Raji (cell line): ENCODE data around the gene PHRF1.

Experiments
- POLR2A ChIP-seq: IDR thresholded peaks from 2 replicates; pipeline ENCODE4 v1.6.1; 2011; ENCODE audit warnings: low read depth, low read length, control low read depth; ENCODE audit not compliant: insufficient read depth

Gene PHRF1

GRCh38 chr11:653837-654236, 77.6 kb downstream of the PHRF1 start:
- no peak for TF ChIP-seq POLR2A

DNA sequence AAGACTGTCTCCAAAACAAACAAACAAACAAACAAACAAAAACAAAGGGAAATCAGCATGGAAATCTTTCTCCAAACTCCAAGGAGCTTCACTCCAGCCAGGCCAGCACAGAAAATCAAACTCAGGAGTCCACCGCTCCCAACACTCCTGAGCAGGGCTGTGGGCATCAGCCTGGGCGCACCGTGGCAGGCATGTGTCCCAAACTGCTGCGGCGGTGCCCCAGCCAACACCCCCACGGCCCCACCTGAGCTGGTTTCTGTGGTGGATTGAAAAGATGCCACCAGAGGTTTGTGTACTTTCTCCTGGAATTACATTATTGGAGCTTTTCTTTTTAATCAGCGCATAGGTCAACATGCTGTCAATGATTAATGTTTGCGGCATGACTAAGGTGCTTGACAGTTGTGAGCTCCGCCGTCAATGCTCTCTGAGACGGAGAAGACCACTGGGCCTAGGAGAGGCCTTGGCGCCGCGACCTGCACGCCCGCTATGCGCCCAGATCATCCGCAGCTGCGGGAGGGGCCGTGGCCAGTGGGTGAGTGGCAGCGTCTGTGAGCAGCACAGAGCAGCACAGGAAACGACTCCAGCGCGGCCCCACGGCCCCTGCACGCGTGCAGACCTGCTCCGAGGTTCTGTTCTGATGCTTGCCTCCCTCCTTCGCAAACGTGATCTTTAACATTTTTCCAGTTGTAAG, 78.9 kb downstream of the PHRF1 start:
- no peak for TF ChIP-seq POLR2A

GRCh38 chr11:656426-656825, 80.2 kb downstream of the PHRF1 start:
- TF ChIP-seq POLR2A: no peak

DNA sequence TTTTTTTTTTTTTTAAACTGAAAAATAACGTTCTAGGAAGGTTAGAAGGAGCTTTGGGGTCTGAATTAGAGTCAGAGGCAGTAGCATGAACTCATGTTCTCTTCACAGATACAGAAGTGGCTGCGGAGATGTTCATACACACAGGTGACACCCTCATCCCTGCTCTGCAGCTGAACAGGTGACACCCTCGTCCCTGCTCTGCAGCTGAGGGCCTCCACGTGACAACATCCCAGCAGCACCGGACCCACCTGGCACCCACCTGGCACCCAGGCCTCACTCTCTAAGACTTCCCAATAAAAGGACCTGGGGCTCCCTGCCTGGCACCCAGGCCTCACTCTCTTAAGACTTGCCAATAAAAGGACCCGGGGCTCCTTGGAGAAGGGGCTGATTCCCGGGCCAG, 80.6 kb downstream of the PHRF1 start:
- TF ChIP-seq POLR2A: no peak

GRCh38 chr11:657691-658126, 81.4 kb downstream of the PHRF1 start:
- TF ChIP-seq POLR2A: no peak

GRCh38 chr11:659532-660085, 83.3 kb downstream of the PHRF1 start:
- no peak for TF ChIP-seq POLR2A

DNA sequence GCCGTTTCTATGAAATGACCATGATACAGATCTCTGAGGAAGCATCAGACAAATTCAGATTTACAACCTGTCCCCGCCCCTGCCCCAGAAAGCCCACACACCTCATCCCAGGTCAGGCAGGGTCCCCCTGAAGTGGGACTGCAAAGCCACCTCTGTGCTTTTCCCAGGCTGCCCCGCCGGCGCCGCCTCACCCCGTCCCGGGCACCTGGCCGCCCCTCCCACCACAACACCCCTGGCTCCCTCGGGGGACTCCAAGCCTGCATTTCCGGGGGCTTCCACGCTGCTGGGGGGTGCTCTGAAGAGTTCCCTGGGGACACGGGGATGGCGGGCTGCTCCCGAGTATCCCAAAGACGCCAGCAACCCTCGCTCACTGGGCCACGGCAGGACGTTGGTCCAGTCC, 84.0 kb downstream of the PHRF1 start:
- TF ChIP-seq POLR2A: no peak

DNA sequence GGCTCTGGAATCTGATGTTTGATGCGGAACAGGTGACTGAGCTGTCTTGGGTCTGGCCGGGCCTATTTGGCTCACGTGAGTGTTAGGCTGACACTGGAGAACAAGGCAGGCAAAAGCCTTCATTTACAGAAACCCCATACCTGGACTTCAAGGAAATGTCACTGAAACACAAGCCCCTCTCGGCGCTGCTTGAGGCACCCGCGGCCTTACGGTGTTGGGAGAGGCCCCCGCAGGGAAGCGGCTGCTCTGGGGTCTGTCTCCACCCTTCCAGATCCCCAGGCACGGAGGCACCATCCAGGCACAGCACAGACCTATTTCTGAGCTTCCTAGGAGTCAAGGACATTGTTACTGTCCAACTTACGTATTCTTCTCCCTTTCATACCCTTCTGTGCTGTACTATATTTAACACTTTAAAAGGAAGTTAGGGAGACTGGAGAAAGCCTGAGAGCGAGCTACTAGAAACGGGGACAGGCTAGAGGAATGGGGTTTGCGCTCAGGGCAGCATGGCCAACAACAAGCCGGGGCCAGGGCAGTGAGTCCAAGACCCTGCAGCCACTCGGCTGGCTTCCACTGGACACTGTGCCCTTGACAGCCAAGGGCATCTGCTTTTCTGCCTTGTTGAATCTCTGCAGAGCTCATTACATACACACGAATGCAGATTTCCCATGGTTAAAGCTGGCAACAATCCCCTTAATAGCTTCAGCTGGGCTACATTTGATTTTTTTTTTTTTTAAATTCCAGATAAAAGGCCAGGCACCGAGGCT, 84.6 kb downstream of the PHRF1 start:
- no peak for TF ChIP-seq POLR2A
